Neural cell (in vitro differentiated cells): ENCODE measurements around the gene USP49. TPM values are rescaled to one million over a fixed set of nuclear protein-coding genes. Genes with fewer than 3 reads are reported as not detected.
"Not testable (repeated sequence)": the region's sequence is repeated elsewhere in the genome, so short reads cannot be mapped to it uniquely, and the experiment has no call there.

ENCODE experiments used
- H2AFZ ChIP-seq: fragments of 200-600, 300-800 bp; sonication (generic), shearing (Covaris generic); 2 replicates; pipeline ENCODE4 v1.6.0; 2014; ENCODE audit warnings: low read depth, mild to moderate bottlenecking, antibody characterized with exemption, low read length, moderate library complexity
- H3F3A ChIP-seq: fragments of 200-600 bp; shearing (Covaris generic); 2 replicates; pipeline ENCODE4 v1.6.1; 2016; ENCODE audit warnings: mild to moderate bottlenecking, moderate library complexity, mixed read lengths, antibody characterized with exemption, low read length; ENCODE audit not compliant: insufficient read depth, poor library complexity, severe bottlenecking
- H3K27ac ChIP-seq: fragments of 200-600, 300-800 bp; sonication (generic), shearing (Covaris generic); 2 replicates; pipeline ENCODE4 v1.5.1; 2014; ENCODE audit warnings: mild to moderate bottlenecking, low read length, moderate library complexity
- H3K27me3 ChIP-seq: fragments of 300-800, 200-600 bp; sonication (generic), shearing (Covaris generic); 2 replicates; pipeline ENCODE4 v1.6.0; 2014; ENCODE audit warnings: mild to moderate bottlenecking, low read depth, low read length, moderate library complexity; ENCODE audit not compliant: insufficient read depth
- H3K36me3 ChIP-seq: fragments of 300-800, 200-600 bp; sonication (generic), shearing (Covaris generic); 2 replicates; pipeline ENCODE4 v1.5.1; 2014; ENCODE audit warnings: mild to moderate bottlenecking, antibody characterized with exemption, low read length, moderate library complexity; ENCODE audit not compliant: insufficient read depth
- H3K4me2 ChIP-seq: fragments of 300-800, 200-600 bp; sonication (generic), shearing (Covaris generic); 2 replicates; pipeline ENCODE4 v1.6.0; 2014; ENCODE audit warnings: mild to moderate bottlenecking, low read length
- H3K4me3 ChIP-seq: fragments of 300-800, 200-600 bp; sonication (generic), shearing (Covaris generic); 2 replicates; pipeline ENCODE4 v1.5.1; 2014; ENCODE audit warnings: mild to moderate bottlenecking, low read length, moderate library complexity
- H3K79me2 ChIP-seq: fragments of 200-600 bp; shearing (Covaris generic); replicated peaks from 2 replicates; pipeline ENCODE4 v1.6.0; 2014; ENCODE audit warnings: mild to moderate bottlenecking, low read length, moderate library complexity; ENCODE audit not compliant: insufficient read depth
- H3K9ac ChIP-seq: fragments of 300-800, 200-600 bp; sonication (generic), shearing (Covaris generic); 2 replicates; pipeline ENCODE4 v1.6.1; 2016; ENCODE audit warnings: mild to moderate bottlenecking, low read length, mixed read lengths
- H3K9me2 ChIP-seq: fragments of 200-600 bp; shearing (Covaris generic); 2 replicates; pipeline ENCODE4 v1.6.1; 2016; ENCODE audit warnings: mild to moderate bottlenecking, low read length, mixed read lengths; ENCODE audit not compliant: insufficient read depth
- H3K9me3 ChIP-seq: fragments of 200-600, 300-800 bp; sonication (generic), shearing (Covaris generic); 2 replicates; pipeline ENCODE4 v1.6.1; 2016; ENCODE audit warnings: mild to moderate bottlenecking, mixed run types, low read length, moderate library complexity, mixed read lengths
- H4K20me1 ChIP-seq: fragments of 200-600 bp; shearing (Covaris generic); 2 replicates; pipeline ENCODE4 v1.6.1; 2016; ENCODE audit warnings: mild to moderate bottlenecking, mixed run types; ENCODE audit not compliant: insufficient read depth
- EP300 ChIP-seq: fragments of 450-650 bp; conservative IDR thresholded peaks from 2 replicates; pipeline ENCODE4 v1.6.1; 2014; ENCODE audit warnings: antibody characterized with exemption, mild to moderate bottlenecking, moderate library complexity; ENCODE audit not compliant: poor library complexity, severe bottlenecking
- MXI1 ChIP-seq: fragments of 450-650 bp; conservative IDR thresholded peaks from 2 replicates; pipeline ENCODE4 v1.6.1; 2014; ENCODE audit warnings: antibody characterized with exemption, mild to moderate bottlenecking; ENCODE audit not compliant: poor library complexity, severe bottlenecking
- RAD21 ChIP-seq: fragments of 450-650 bp; conservative IDR thresholded peaks from 2 replicates; pipeline ENCODE4 v1.6.1; 2014; ENCODE audit warnings: antibody characterized with exemption, mild to moderate bottlenecking, moderate library complexity
- REST ChIP-seq: IDR thresholded peaks from 2 replicates; pipeline ENCODE4 v1.6.1; 2012; ENCODE audit warnings: borderline replicate concordance
- SMC3 ChIP-seq: fragments of 450-650 bp; conservative IDR thresholded peaks from 2 replicates; pipeline ENCODE4 v1.6.1; 2014; ENCODE audit warnings: antibody characterized with exemption, mild to moderate bottlenecking, moderate library complexity; ENCODE audit not compliant: poor library complexity
- polyA plus RNA-seq: library from polyadenylated mRNA; depleted of rRNA; stranded (reverse); fragments of >200 nt; gene quantifications from 2 replicates; pipeline ENCODE4 v1.2.3, GENCODE V29; 2014
- TF ChIP-seq, protein P1 (sequence below): fragments of 450-650 bp; IDR thresholded peaks from 2 replicates; pipeline ENCODE4 v1.5.1; 2014; ENCODE audit warnings: antibody characterized with exemption, mild to moderate bottlenecking, moderate library complexity; ENCODE audit not compliant: poor library complexity, severe bottlenecking

Gene USP49
- polyA plus RNA-seq, 1 donor from 2014 or later: 23.5 TPM

DNA sequence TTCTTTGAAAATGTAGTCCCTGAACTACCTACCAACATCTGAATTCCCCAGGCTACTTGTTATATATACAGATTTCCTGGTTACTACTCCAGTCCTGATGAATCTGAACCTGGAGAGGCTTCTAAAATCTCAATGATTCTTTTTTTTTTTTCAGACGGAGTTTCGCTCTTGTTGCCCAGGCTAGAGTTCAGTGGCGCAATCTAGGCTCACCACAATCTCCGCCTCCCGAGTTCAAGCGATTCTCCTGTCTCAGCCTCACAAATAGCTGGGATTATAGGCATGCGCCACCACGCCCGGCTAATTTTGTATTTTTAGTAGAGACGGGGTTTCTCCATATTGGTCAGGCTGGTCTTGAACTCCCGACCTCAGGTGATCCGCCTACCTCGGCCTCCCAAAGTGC, 83.2 kb downstream of the USP49 start:
- not testable (repeated sequence) for H3K9ac ChIP-seq, H3K36me3 ChIP-seq, H3K79me2 ChIP-seq, H3K27me3 ChIP-seq, H3K4me3 ChIP-seq, H4K20me1 ChIP-seq, H2AFZ ChIP-seq, H3F3A ChIP-seq, H3K4me2 ChIP-seq, H3K9me3 ChIP-seq, H3K9me2 ChIP-seq, H3K27ac ChIP-seq

- Histone ChIP-seq H2AFZ (no peak overlapping the region), H3K9me2 (no peaks in the 10 kb centered on the region), H3F3A (no peaks in the 10 kb centered on the region), H3K36me3 (no peaks in the 10 kb centered on the region), H3K9ac (no peak overlapping the region), H3K27ac (no peak overlapping the region), H3K4me3 (no peak overlapping the region), H3K9me3 (no peaks in the 10 kb centered on the region), H3K79me2 (no peaks in the 10 kb centered on the region), H3K4me2 (no peak overlapping the region), H4K20me1 (no peaks in the 10 kb centered on the region), H3K27me3 (no peaks in the 10 kb centered on the region)
- no peak for TF ChIP-seq RAD21
- no peak for TF ChIP-seq SMC3
Observed at GRCh38 chr6:41811095-41811494, 84.1 kb downstream of the USP49 start.

- Histone ChIP-seq H3K79me2 (no peaks in the 10 kb centered on the region), H3K36me3 (no peaks in the 10 kb centered on the region), H3K4me3 (no peak overlapping the region), H3K27me3 (no peaks in the 10 kb centered on the region), H3F3A (no peaks in the 10 kb centered on the region), H3K9ac (no peak overlapping the region), H3K9me3 (no peaks in the 10 kb centered on the region), H3K9me2 (no peaks in the 10 kb centered on the region), H3K4me2 (no peak overlapping the region), H2AFZ (no peak overlapping the region), H3K27ac (no peak overlapping the region), H4K20me1 (no peaks in the 10 kb centered on the region)
- TF ChIP-seq MXI1 (no peak), EP300 (no peak), SMC3 (no peak), REST (no peak)
- TF ChIP-seq, protein P1, sequence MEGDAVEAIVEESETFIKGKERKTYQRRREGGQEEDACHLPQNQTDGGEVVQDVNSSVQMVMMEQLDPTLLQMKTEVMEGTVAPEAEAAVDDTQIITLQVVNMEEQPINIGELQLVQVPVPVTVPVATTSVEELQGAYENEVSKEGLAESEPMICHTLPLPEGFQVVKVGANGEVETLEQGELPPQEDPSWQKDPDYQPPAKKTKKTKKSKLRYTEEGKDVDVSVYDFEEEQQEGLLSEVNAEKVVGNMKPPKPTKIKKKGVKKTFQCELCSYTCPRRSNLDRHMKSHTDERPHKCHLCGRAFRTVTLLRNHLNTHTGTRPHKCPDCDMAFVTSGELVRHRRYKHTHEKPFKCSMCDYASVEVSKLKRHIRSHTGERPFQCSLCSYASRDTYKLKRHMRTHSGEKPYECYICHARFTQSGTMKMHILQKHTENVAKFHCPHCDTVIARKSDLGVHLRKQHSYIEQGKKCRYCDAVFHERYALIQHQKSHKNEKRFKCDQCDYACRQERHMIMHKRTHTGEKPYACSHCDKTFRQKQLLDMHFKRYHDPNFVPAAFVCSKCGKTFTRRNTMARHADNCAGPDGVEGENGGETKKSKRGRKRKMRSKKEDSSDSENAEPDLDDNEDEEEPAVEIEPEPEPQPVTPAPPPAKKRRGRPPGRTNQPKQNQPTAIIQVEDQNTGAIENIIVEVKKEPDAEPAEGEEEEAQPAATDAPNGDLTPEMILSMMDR: no peak
Observed at GRCh38 chr6:41805830-41806774, 89.1 kb downstream of the USP49 start.
